ENCODE results near the gene RHOJ. TPM values are rescaled to one million over a fixed set of nuclear protein-coding genes. Genes with fewer than 3 reads are reported as not detected.

Gene RHOJ
- total RNA-seq, 1 donor from 2014 or later: 0.54 TPM

- no peak for DNase-seq (ENCODE audit: low read depth)
- no peaks in the 10 kb centered on the region for H3K27me3 ChIP-seq (ENCODE audit: control insufficient read depth, insufficient read depth, low read length)
- H3K4me3 ChIP-seq (ENCODE audit: low read depth, low read length): no peak overlapping the region
- H3K36me3 ChIP-seq (ENCODE audit: control insufficient read depth, insufficient read depth, low read length): no peaks in the 10 kb centered on the region
- TF ChIP-seq CTCF (IDR thresholded peaks at IDR 0.05; ENCODE audit: insufficient read depth, low read length, poor library complexity, severe bottlenecking): no peak
These were observed 33.5 kb downstream of the RHOJ start for GRCh38 chr14:63237791-63238190.

- no peaks in the 10 kb centered on the region for H3K36me3 ChIP-seq (ENCODE audit: control insufficient read depth, insufficient read depth, low read length)
- no peak for DNase-seq (ENCODE audit: low read depth)
- no peak overlapping the region for H3K4me3 ChIP-seq (ENCODE audit: low read depth, low read length)
- no peak for TF ChIP-seq CTCF (IDR thresholded peaks at IDR 0.05; ENCODE audit: insufficient read depth, low read length, poor library complexity, severe bottlenecking)
- H3K27me3 ChIP-seq (ENCODE audit: control insufficient read depth, insufficient read depth, low read length): no peaks in the 10 kb centered on the region
These were observed 36.0 kb downstream of the RHOJ start for GRCh38 chr14:63240221-63240620.

- Histone ChIP-seq H3K27me3 (ENCODE audit: control insufficient read depth, insufficient read depth, low read length) (no peaks in the 10 kb centered on the region), H3K36me3 (ENCODE audit: control insufficient read depth, insufficient read depth, low read length) (no peaks in the 10 kb centered on the region), H3K4me3 (ENCODE audit: low read depth, low read length) (no peak overlapping the region)
- no peak for DNase-seq (ENCODE audit: low read depth)
- TF ChIP-seq CTCF (IDR thresholded peaks at IDR 0.05; ENCODE audit: insufficient read depth, low read length, poor library complexity, severe bottlenecking): no peak
These were observed 36.9 kb downstream of the RHOJ start for GRCh38 chr14:63241096-63241495.

- no peak for TF ChIP-seq CTCF (IDR thresholded peaks at IDR 0.05; ENCODE audit: insufficient read depth, low read length, poor library complexity, severe bottlenecking)
- no peaks in the 10 kb centered on the region for H3K27me3 ChIP-seq (ENCODE audit: control insufficient read depth, insufficient read depth, low read length)
- no peak for DNase-seq (ENCODE audit: low read depth)
These were observed 39.4 kb downstream of the RHOJ start for GRCh38 chr14:63243646-63244045.

GRCh38 chr14:63245893-63246292 lies 41.6 kb downstream of the RHOJ start:
- DNase-seq (ENCODE audit: low read depth): no peak
- no peak for TF ChIP-seq CTCF (IDR thresholded peaks at IDR 0.05; ENCODE audit: insufficient read depth, low read length, poor library complexity, severe bottlenecking)

More at GRCh38 chr14:63243646-63244045, 39.4 kb downstream of the RHOJ start:
- Histone ChIP-seq H3K4me3 (ENCODE audit: low read depth, low read length) (no peak overlapping the region), H3K36me3 (ENCODE audit: control insufficient read depth, insufficient read depth, low read length) (no peaks in the 10 kb centered on the region)

GRCh38 chr14:63248211-63248610 lies 44.0 kb downstream of the RHOJ start:
- no peaks in the 10 kb centered on the region for H3K36me3 ChIP-seq (ENCODE audit: control insufficient read depth, insufficient read depth, low read length)
- TF ChIP-seq CTCF (IDR thresholded peaks at IDR 0.05; ENCODE audit: insufficient read depth, low read length, poor library complexity, severe bottlenecking): no peak
- H3K4me3 ChIP-seq (ENCODE audit: low read depth, low read length): no peak overlapping the region
- H3K27me3 ChIP-seq (ENCODE audit: control insufficient read depth, insufficient read depth, low read length): no peaks in the 10 kb centered on the region
- DNase-seq (ENCODE audit: low read depth): no peak

More at GRCh38 chr14:63245893-63246292, 41.6 kb downstream of the RHOJ start:
- Histone ChIP-seq H3K36me3 (ENCODE audit: control insufficient read depth, insufficient read depth, low read length) (no peaks in the 10 kb centered on the region), H3K27me3 (ENCODE audit: control insufficient read depth, insufficient read depth, low read length) (no peaks in the 10 kb centered on the region), H3K4me3 (ENCODE audit: low read depth, low read length) (no peak overlapping the region)

All from kidney epithelial cell (primary cell).